ENCODE data around the gene INTU. TPM values are rescaled to one million over a fixed set of nuclear protein-coding genes. Genes with fewer than 3 reads are reported as not detected.

The INTU gene
- polyA plus RNA-seq, 1 donor, result 31.6 TPM

GRCh38 chr4:127747883-127748282, 115.1 kb downstream of the INTU start:
- DNase-seq, result no peak

GRCh38 chr4:127748957-127749356, 116.2 kb downstream of the INTU start:
- no peak for DNase-seq

- DNase-seq, result no peak
These were observed 124.1 kb downstream of the INTU start for GRCh38 chr4:127756906-127757305.

GRCh38 chr4:127759228-127759820, 126.6 kb downstream of the INTU start:
- DNase-seq, result no peak

GRCh38 chr4:127759893-127760292, 127.1 kb downstream of the INTU start:
- DNase-seq, result no peak

- no peak for DNase-seq
These were observed 138.9 kb downstream of the INTU start for GRCh38 chr4:127771535-127772275.

- no peak for DNase-seq
These were observed 140.3 kb downstream of the INTU start for GRCh38 chr4:127772769-127773671.

- DNase-seq, result no peak
These were observed 143.1 kb downstream of the INTU start for GRCh38 chr4:127775843-127776242.

Other genes starting within 250 kb of the INTU start
- 0.07 TPM for gene SLC25A31, start 97.4 kb downstream of the INTU start, polyA plus RNA-seq (ENCODE audit: insufficient read length)
- 11.4 TPM for gene HSPA4L, start 149.4 kb downstream of the INTU start, polyA plus RNA-seq (ENCODE audit: insufficient read length)
- gene PLK4, start 247.9 kb downstream of the INTU start, polyA plus RNA-seq (ENCODE audit: insufficient read length), result 36.7 TPM